GM21619 (cell line): ENCODE data around the gene GPSM1.

Source experiments
- ATAC-seq: cut with Tn5 transposase; IDR thresholded peaks from one replicate; pipeline ENCODE4 v1.9.1; 2021; ENCODE audit not compliant: unreplicated experiment

Gene GPSM1

DNA sequence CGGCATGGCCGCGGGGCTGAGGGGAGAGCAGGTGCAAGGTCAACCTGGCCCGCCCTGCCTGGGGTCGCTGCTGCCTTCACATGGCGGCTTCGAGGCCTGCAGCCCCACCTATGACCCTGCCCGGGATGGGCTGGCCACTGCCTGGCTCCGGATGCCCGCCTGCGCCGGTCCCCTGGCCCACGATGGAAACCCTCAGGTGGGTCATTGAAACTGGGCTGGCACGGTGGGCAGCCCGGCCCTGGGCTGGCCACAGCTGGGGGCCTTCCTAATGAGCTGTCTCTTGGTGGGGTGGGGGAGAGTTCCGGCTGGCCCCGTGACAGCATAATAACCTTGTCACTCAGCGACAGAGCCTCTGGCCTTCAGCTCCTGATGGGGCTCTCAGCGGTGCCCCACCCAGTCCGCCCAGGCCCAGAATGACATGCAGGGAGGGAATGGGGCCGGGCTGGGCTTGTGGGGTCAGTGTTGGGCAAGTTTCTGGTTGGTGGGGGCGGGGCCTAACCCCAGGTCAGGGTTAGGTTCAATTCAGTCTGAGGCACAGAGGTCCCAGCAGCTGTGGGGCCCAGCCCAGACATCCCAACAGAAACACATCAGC lies 23.4 kb upstream of the GPSM1 start, which contains the start of gene CCDC187:
Gene CCDC187 (minus strand): TSS at position 270 of the 592 bp plus-strand sequence. CDS start 264 bp downstream, at position 6.
- no peak for ATAC-seq

DNA sequence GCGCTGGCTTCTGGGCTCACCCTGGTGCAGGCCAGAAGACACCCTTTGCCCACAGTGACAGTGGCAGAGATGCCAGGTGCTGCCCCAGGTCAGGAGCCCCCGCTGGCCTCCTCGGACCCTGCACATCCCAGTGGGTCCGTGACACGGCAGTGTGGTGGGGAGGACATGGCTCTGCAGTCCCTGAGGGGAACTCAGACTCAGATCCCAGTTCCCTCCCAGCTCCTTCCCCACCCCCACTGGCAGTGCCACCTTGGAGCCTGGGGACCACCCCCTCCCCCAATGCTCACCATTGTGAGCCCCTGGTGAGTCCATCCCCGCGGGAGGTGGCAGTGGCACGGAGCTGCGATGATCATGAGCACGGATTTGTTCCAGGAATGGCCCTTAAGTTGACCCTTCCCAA lies 22.9 kb upstream of the GPSM1 start:
- no peak for ATAC-seq

DNA sequence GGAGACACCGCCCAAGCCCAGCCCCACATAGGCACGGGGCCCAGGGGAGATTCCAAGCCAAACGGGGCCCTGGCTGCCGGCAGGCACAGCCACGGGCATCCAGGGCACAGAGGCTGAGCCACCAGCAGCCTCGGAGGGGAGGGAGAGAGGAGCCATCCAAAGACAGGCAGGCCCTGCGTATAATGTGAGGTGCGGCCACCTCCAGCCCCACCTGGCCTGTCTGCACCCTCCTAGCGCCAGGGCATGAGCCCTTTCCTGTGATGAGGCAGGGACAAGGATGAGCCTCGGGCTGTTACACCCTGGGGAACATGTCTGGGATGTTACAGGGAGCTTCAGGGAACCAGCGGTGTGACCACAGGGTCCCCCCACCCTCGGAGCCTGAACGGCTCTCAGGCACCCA lies 22.4 kb upstream of the GPSM1 start:
- no peak for ATAC-seq

DNA sequence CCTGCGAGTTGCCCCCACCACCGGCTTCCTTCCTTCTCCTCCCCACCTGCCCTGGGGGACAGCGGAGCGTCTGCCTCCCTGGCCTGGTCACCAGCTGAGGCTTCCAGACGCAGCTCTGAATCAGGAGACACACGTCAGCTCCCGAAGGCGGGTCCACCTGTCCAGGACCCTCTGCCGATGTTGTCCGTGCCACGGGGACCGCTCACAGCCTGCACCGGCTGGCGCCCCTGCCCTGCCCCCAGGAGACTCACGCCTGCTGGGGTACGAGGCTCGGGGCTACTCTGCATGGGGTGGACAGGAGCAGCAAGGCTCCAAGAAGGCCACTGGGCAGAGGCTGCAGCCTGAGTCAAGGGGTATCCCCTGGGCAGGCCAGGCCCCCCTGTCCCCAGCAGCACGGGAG lies 21.5 kb upstream of the GPSM1 start:
- no peak for ATAC-seq

DNA sequence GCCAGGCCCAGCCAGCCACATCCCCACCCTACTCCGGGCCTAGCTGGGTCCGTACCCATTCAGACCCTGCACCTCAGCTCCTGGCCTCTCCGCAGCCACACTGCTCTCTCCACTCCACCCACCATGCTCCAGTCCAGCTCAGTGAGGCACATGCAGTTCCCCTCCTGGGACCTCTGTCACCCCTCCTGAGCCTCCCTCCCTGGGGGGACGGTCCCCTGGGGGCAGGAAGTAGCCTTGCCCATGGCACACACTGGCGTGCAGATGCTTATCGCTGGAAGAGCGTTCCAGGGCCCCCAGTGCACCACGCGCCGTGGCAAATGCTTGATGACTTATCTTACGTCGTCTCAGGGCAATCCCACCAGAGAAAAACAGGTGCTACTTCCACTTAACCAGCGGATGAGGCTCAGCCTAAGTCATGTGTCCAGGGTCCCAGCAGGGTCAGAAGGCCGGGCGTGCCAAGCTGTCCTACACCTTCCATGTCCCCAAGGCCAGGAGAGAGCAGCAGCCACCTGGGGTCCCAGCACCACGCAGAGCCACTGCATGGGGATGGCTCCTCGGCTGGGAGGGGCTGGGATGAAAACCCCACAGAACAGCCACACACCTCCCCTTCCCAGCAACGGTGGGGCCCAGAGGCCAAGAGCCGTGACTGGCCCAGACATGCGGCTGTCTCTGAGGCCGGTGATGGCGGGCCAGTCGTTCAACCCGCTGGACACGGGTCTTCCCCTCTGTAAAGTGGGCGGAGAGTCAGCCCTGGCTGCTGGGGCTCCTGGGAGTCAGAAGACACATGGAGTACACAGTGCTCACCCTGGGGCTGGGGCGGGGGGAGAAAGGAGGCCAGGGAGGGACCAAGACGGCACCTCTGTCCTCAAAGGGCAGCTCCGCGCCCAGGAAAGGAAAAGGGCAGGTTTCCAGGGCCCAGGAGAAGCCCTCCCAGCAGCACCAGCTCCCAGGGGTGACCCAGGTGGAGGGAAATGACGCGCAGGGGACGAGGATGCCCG lies 20.8 kb upstream of the GPSM1 start:
- no peak for ATAC-seq

DNA sequence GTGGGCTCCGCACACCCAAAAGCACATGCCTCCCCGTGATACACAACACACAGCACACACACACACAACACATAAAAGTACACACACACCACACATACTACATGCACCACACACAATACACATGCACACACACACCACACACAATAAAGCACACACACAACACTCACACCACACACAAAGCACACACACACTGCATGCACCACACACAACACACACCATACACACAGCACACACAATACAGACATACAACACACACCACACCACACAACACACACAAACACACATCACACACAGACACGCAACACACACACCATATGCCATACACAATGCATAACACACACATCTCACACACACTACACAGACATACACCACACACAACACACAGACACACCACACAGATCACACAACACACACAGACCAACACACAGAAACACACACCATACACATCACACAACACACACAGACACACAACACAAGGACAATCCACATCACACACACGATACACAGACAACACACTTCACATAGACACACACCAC lies 20.1 kb upstream of the GPSM1 start:
- no peak for ATAC-seq

DNA sequence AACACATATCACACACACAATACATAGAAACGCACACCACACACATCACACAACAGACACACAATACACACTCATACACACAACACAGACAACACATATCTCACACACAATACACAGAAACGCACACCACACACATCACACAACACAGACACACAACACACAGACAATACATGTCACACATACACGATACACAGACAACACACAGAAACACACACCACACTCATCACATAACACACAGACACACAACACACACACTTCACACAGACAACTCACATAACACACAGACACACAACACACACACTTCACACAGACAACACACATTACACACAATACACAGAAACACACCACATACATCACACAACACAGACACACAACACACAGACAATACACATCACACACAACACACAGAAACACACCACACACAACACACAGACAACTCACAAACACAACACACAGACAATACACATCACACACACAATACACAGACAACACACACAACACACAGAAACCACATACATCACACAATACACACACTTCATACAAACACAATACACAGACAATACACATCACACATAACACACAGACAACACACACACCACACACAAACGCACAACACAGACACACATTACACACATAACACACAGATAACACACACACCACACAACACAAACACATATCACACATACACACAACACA lies 19.2 kb upstream of the GPSM1 start:
- no peak for ATAC-seq

DNA sequence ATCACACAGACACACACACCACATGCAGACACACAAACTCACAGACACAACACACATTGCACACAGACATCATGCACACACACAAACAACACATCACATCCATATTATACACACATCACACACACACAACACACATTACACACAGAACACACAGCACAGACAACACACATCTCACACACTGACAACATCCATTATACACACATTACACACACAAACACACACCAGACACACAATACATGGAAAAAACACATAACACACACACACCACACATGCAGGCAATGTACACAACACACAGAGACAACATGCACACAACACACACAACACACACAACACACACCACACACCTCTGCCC lies 18.7 kb upstream of the GPSM1 start:
- no peak for ATAC-seq

DNA sequence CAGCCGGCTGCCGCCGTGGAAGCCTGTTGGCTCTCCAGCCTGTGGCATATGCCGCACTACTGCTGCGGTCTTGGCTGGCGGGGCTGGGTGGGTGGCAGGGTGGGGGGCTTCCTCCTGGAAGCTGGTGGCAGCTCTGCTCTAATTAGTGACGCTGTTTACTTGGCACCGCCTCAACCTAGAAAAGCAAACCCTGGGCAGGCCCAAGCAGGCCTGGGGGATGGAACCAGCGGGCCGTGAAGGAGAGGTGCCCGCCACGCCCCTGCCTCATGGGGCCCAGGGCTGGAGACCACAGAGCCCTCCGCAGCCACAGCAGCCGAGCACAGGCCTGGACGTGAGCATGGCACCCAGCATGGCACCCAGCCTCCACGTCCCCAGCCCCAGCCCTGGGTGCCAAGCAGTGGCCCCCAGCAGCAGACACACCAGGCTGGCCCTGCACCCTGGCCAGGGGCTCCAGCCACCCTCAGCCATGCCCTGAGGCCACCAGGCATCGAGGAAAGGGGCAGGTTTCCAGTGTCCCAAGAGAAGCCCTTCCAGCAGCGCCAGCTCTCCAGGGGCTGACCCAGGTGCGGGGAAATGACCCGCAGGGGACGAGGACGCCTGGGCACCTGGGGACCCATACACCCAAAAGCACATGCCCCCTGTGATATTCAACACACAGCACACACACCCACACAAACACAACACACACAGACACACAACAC lies 18.1 kb upstream of the GPSM1 start:
- ATAC-seq: no peak

DNA sequence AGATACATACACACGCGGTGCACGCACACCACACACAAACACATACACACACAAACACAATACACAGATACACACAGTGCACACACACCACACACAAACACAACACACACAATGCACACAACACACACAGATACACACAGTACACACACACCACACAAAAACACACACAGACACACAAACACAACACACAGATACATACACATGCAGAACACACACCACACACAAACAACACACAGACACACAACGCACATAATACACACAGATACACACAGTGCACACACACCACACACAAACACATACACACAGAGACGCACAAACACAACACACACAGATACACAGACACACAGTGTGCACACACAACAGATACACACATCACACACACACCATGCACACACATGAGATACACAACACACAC lies 17.5 kb upstream of the GPSM1 start:
- no peak for ATAC-seq

DNA sequence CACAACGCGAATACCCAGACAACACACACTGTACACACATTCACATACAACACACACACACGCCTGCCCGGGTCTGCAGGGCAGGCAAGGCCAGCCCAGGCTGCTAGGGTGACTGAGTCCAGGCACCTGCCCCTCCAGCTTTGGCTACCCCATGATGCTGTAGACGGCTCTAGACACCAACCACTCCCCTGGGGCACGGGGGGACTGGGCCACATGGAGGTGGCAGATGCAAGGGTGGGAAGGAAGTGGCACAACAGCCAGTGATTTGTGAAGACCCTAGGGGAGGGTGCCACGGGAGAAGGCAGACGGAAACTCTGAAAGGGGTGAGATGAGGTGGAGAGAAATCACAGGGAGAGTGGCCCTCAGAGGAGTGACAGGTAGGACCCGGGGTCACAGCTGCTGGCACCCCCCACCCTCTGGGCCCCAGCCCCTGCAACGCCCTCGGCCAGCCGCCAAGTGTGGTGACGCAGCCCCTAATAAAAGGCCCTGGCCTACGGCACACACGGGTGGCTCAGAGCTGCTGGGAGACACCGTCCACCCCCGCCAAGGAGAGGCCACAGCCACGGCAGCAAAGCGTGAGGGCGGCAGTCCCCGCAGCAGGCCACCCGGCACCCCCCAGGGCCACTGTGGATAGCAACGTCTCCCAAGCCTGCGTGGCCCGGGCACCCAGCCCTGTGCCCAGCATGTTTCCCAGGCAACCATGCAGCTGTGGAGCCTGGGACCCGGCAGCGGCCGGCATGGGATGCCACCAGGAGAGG lies 16.9 kb upstream of the GPSM1 start:
- no peak for ATAC-seq

DNA sequence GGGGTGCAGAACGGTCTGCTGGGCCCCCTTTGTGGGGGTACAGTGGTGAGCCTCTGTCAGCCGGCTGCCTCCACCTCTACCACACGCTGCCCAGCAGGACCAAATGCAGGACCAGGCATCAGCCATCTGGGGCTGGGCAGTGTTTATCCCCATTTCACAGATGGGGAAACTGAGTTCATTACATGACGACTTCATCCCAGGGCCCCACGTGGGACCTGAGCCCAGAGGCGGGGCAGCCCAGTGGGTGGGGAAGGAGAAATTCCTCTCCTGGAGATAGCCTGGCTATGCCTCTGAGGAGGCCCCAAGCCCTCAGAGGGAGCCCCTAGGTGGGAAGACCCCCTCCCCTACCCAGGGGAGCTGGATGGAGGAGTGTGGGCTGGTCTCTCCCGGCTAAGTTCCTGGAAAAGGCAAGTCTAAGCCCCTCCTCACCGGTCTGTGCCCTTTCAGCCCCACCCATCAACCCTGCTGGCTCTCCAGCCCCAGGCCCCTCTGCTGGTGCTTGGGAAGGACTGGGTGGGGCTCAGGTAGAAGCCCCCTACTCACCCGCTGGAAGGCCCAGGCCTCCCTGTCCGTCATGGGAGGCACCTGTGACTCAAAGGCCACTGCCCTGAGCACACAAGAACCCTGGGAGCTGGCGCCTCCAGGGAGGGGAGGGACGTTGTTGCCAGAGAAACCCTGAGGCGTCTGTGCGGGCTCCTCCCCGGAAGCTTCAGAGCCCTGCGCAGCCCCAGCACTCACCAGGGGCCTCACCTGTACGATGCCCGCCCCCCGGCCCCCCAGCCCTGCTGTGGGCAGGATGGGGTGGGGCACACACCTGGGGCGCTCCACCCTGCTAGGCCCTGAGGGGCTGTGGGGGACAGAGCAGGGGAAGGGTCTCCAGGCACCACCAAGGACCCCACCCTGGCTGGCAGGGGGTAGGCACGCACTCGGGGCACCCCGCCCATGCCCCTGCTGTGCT lies 16.0 kb upstream of the GPSM1 start:
- ATAC-seq: no peak

DNA sequence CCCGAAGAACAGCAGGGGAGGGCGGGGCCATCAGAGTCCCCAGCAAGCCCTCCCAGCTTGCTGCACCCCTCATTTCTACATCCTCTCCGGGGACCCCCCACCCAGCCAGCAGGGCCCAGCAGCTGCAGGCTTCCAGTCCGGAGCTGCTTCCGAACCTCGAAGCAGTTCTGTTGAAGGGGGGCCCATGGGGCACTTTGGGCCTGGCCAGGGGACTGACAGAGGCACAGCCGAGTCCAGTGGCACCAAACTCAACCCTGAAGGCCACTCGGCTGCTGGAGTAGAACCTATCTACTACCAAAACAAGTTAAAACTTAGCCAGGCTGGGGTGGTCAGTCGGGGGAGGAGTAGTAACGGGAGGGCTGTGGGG lies 15.3 kb upstream of the GPSM1 start:
- ATAC-seq: no peak

DNA sequence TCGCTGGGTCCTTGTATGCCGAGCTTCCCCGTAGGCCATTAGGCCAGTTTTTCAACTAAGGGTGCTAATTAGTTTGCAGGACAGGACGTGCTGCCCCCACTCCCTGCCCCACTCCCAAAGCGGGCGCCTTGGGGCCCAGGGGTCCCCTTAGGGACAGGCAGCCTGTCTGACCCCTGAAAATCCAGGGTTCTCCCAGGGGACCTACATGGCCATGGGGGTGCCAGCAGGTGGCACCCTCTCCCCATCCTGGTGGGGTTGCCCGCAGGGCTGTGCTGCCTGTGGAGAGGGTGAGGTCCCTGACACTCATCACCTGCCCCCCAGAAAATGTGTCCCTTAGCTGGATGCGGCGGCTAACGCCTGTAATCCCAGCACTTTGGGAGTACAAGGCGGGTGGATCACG lies 14.9 kb upstream of the GPSM1 start:
- ATAC-seq: no peak

DNA sequence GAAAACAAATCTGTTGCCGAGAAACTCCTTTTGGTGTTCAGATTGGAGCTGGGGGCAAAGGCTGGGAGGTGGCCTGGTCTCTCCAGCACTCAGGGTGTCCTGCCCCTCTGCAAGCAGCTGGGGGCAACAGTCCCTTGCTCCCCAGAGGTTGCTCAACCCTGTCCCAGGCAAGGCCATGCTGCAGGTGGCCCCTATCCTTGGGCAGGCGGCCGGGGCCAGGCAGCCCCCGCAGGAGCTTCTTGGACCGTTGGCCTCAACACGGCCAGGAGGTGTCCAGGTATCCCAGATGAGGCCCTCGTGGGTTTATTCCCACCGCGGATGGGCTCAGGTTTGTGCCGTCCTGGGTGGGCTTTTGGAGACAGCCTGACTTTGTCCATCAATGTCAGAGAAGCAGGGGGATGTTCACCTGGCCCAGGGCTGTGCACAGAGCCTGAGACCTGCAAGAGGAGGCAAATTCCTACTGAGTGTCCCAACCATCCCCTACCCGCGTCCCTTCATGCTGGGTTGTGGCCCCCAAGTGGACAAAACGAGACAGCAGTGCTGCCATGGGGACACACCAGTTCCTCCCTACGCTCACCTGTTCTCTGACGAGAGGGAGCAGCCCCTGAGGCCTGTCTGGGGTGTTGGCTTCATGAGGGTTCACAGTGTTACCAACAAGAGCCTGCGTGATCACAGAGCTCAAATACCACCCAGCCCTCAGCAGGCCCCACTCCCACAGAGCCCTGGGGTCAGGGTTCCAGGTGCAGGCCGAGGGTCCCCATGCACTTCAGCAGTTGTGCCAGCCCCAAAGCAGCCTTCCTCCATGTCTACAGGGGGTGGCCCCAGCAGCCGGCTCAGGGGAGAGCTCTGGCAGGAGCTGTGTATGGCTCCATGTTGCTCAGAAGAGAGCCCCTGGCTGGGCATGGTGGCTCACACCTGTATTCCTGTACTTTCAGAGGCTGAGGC lies 14.0 kb upstream of the GPSM1 start:
- ATAC-seq: no peak

DNA sequence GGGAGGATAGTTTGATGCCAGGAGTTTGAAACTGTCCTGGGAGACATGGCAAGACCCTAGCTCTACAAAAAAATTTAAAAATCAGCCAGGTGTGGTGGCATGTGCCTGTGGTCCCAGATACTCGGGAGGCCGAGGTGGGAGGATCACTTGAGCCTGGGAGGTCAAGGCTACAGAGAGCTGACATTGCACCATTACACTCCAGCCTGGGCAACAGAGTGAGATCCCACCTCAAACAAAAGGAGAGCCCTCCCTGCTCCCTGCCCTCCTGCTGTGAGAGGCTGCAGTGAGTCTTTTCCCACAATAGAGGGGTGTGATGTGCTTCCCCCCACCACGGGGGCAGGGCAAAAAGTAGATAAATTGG lies 13.3 kb upstream of the GPSM1 start:
- ATAC-seq: no peak

DNA sequence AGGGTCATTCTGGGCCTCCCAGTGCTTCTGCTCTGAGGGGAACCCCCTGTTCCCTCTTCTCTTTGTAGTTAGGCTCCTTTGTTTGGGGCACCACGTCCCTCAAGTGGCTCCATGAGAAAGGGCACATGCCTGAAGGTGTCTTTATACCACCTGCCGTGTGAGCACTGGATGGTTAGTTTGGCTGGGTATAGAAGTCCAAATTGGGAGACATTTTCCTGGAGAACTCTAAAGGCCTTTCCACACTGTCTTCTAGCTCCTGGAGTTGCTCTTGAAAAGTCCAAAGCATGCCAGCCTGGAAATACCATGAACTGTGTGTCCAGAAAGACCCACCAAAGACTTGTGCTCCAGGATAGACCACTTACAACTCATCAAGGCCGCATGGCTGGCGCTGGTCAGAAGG lies 12.4 kb upstream of the GPSM1 start:
- ATAC-seq: no peak

DNA sequence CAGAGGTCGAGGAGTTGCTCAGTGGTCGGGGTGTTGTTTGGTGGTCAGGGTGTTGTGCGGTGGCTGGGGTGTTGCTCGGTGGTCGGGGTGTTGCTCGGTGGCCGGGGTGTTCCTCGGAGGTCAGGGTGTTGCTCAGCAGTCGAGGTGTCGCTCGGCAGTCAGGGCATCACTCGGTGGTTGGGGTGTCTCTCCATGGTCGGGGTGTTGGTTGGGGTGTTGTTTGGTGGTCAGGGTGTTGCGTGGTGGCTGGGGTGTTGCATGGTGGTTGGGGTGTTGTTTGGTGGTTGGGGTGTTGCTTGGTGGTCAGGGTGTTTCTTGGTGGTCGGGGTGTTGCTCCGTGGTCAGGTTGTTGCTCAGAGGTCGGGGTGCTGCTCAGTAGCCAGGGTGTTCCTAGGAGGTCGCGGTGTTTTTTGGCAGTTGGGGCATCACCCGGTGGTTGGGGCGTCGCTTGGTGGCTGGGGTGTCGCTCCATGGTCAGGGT lies 11.0 kb upstream of the GPSM1 start:
- ATAC-seq: no peak
